Right hindlimb (tissue), 1 donor: ENCODE data around the gene ILDR2.

Experiments used
- DNase-seq: peaks from one replicate; pipeline ENCODE4 v3.0.0-alpha.2; 2018

Gene ILDR2

GRCh38 chr1:166924823-166925541 lies 50.4 kb downstream of the ILDR2 start:
- no peak for DNase-seq

GRCh38 chr1:166920561-166921475 lies 54.5 kb downstream of the ILDR2 start:
- DNase-seq: peak; percentile 29

- no peak for DNase-seq
Observed at GRCh38 chr1:166918956-166919316, 56.4 kb downstream of the ILDR2 start.

GRCh38 chr1:166918088-166918955 lies 57.0 kb downstream of the ILDR2 start:
- DNase-seq: no peak

- no peak for DNase-seq
Observed at GRCh38 chr1:166915941-166916340, 59.4 kb downstream of the ILDR2 start.

- no peak for DNase-seq
Observed at GRCh38 chr1:166915042-166915441, 60.3 kb downstream of the ILDR2 start.

- DNase-seq: no peak
Observed at GRCh38 chr1:166914111-166914510, 61.2 kb downstream of the ILDR2 start.

GRCh38 chr1:166911624-166912023 lies 63.7 kb downstream of the ILDR2 start:
- no peak for DNase-seq

- peak; percentile 51 for DNase-seq
Observed at GRCh38 chr1:166910396-166910994, 64.8 kb downstream of the ILDR2 start.

- DNase-seq: no peak
Observed at GRCh38 chr1:166908942-166909341, 66.4 kb downstream of the ILDR2 start.

- no peak for DNase-seq
Observed at GRCh38 chr1:166907763-166908162, 67.6 kb downstream of the ILDR2 start.

GRCh38 chr1:166907051-166907450 lies 68.3 kb downstream of the ILDR2 start:
- DNase-seq: no peak

GRCh38 chr1:166906647-166907046 lies 68.7 kb downstream of the ILDR2 start:
- DNase-seq: no peak

- no peak for DNase-seq
Observed at GRCh38 chr1:166905900-166906299, 69.4 kb downstream of the ILDR2 start.

- peak; percentile 57 for DNase-seq
Observed at GRCh38 chr1:166905136-166905535, 70.2 kb downstream of the ILDR2 start.

- no peak for DNase-seq
Observed at GRCh38 chr1:166903232-166903631, 72.1 kb downstream of the ILDR2 start.

- no peak for DNase-seq
Observed at GRCh38 chr1:166902279-166902678, 73.1 kb downstream of the ILDR2 start.

GRCh38 chr1:166900987-166901386 lies 74.4 kb downstream of the ILDR2 start:
- no peak for DNase-seq

- no peak for DNase-seq
Observed at GRCh38 chr1:166899769-166900168, 75.6 kb downstream of the ILDR2 start.

- DNase-seq: no peak
Observed at GRCh38 chr1:166895766-166896165, 79.6 kb downstream of the ILDR2 start.

GRCh38 chr1:166889776-166890175 lies 85.6 kb downstream of the ILDR2 start:
- DNase-seq: no peak

GRCh38 chr1:166888373-166889111 lies 86.8 kb downstream of the ILDR2 start:
- no peak for DNase-seq
